Ishikawa (cell line): ENCODE measurements around the gene PNRC2.

Source experiments
- CEBPB ChIP-seq: IDR thresholded peaks from 2 replicates; pipeline ENCODE4 v1.6.1; 2012
- CREB1 ChIP-seq: IDR thresholded peaks from 2 replicates; pipeline ENCODE4 v1.6.1; 2012; ENCODE audit warnings: low read depth
- EGR1 ChIP-seq: IDR thresholded peaks from 2 replicates; pipeline ENCODE4 v1.6.1; 2012
- EP300 ChIP-seq: IDR thresholded peaks from 2 replicates; pipeline ENCODE4 v1.6.1; 2012; ENCODE audit warnings: borderline replicate concordance
- FOXM1 ChIP-seq: IDR thresholded peaks from 2 replicates; pipeline ENCODE4 v1.6.1; 2012; ENCODE audit warnings: low read depth, borderline replicate concordance
- NFIC ChIP-seq: IDR thresholded peaks from 2 replicates; pipeline ENCODE4 v1.6.1; 2012
- RAD21 ChIP-seq: IDR thresholded peaks from 2 replicates; pipeline ENCODE4 v1.6.1; 2012; ENCODE audit warnings: low read depth
- REST ChIP-seq: IDR thresholded peaks from 2 replicates; pipeline ENCODE4 v1.6.1; 2012; ENCODE audit warnings: low read depth, mild to moderate bottlenecking
- TAF1 ChIP-seq: IDR thresholded peaks from 2 replicates; pipeline ENCODE4 v1.6.1; 2012; ENCODE audit warnings: low read depth, mild to moderate bottlenecking
- TCF12 ChIP-seq: IDR thresholded peaks from 2 replicates; pipeline ENCODE4 v1.6.1; 2012; ENCODE audit warnings: low read depth
- TEAD4 ChIP-seq: IDR thresholded peaks from 2 replicates; pipeline ENCODE4 v1.6.1; 2012
- USF1 ChIP-seq: IDR thresholded peaks from 2 replicates; pipeline ENCODE4 v1.6.1; 2012
- YY1 ChIP-seq: IDR thresholded peaks from 2 replicates; pipeline ENCODE4 v1.6.1; 2012; ENCODE audit warnings: low read depth
- ZBTB7A ChIP-seq: IDR thresholded peaks from 2 replicates; pipeline ENCODE4 v1.6.1; 2012; ENCODE audit warnings: low read depth
- TF ChIP-seq, protein P1 (sequence below): IDR thresholded peaks from 2 replicates; pipeline ENCODE4 v1.6.1; 2012

Gene PNRC2

DNA sequence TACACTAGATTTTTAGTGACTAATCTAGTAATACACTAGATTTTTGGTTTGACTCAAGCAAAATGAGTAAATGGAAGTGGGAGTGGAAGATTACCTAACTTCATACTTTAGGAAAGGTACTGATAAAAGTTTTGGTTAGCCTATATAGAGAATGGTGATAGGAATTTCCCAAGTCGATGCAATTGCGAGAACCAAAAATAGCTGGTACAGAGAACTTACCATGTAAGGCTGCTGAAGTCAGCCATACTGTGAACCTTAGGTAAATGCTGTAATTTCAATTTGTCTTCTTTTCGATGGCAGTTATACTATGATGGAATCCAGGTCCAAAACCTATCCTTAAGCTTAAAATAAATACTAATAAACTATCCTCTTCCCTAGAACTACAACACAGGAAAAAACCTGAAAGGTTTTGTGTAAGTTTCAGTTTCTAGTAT, 4.6 kb downstream of the PNRC2 start:
- TF ChIP-seq RAD21 (no peak), CREB1 (no peak), EGR1 (no peak), REST (no peak), TCF12 (no peak), EP300 (no peak), FOXM1 (no peak), NFIC (no peak), ZBTB7A (no peak), CEBPB (no peak), YY1 (no peak)
- TF ChIP-seq, protein P1, sequence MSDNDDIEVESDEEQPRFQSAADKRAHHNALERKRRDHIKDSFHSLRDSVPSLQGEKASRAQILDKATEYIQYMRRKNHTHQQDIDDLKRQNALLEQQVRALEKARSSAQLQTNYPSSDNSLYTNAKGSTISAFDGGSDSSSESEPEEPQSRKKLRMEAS = no peak

- TF ChIP-seq, protein P1 = no peak
- no peak for TF ChIP-seq TCF12
Observed at GRCh38 chr1:23964790-23965740, 5.4 kb downstream of the PNRC2 start.

GRCh38 chr1:23966973-23967493, 7.4 kb downstream of the PNRC2 start:
- TF ChIP-seq RAD21 = no peak
- TF ChIP-seq USF1 = no peak
- TF ChIP-seq NFIC = no peak
- no peak for TF ChIP-seq TEAD4
- no peak for TF ChIP-seq EP300
- no peak for TF ChIP-seq TAF1
- no peak for TF ChIP-seq EGR1
- no peak for TF ChIP-seq YY1
- TF ChIP-seq CREB1 = no peak
- TF ChIP-seq CEBPB = no peak
- no peak for TF ChIP-seq FOXM1

DNA sequence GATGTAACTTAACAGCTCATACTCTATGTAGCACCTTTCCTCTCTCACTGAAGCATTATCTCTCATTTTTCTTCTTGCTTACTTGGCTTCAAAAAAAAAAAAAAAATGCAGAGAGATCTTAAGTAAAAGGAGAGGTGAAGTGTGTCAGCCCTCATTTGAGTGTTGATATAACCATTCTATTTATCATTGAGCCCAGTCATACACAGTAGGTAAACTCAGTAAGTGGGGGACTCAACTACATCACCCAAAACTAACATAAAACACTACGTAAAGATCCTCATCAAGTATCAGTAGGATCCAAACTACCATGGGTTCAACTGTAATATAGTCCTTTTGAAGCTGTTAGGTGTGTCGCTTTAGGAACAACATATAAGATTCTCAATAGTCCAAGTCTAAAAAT, 8.2 kb downstream of the PNRC2 start:
- TF ChIP-seq YY1 = no peak
- TF ChIP-seq RAD21 = no peak
- no peak for TF ChIP-seq TEAD4
- TF ChIP-seq ZBTB7A = no peak
- no peak for TF ChIP-seq FOXM1
- TF ChIP-seq, protein P1 = no peak
- TF ChIP-seq CREB1 = no peak
- no peak for TF ChIP-seq NFIC
- no peak for TF ChIP-seq TCF12

DNA sequence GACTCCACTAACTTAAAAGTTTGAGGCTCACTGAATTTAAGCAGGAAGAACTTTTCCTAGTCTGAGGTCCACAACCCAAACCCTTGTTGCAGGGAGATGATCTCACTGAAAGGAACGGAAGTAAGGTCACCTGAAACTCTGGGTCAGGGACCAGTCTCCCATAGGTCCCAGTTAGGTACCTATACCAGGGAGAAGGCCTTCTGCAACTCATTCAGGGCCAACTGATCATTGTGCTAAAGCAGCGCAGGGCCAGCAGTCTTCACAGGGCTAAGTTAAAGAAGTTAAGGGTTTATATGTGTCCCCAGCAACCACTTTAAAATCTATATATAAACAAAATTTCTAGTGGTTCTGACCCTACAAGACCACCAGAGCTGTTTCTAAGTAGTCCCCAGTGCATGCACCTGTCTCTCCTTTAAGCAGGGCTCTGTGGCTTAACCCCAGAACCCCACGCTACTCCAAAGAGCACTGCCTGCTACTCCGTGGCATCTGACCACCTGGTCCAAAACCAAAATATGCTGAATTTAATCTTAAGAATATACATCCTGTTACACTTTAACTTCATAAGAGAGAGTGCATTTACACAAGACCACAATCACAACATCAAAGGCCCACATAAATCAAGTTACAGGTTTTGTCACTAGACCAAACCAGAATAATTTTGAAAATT, 17.7 kb downstream of the PNRC2 start:
- TF ChIP-seq ZBTB7A (no peak), FOXM1 (no peak), EGR1 (no peak), RAD21 (no peak), CREB1 (no peak), REST (no peak), TCF12 (no peak), TAF1 (no peak), CEBPB (no peak)
- TF ChIP-seq, protein P1 = no peak
